ENCODE measurements around the gene DNALI1. TPM values are rescaled to one million over a fixed set of nuclear protein-coding genes. Genes with fewer than 3 reads are reported as not detected.

DNALI1 gene
- total RNA-seq, 1 experiment from 2014 or later, result 0.23 TPM

DNA sequence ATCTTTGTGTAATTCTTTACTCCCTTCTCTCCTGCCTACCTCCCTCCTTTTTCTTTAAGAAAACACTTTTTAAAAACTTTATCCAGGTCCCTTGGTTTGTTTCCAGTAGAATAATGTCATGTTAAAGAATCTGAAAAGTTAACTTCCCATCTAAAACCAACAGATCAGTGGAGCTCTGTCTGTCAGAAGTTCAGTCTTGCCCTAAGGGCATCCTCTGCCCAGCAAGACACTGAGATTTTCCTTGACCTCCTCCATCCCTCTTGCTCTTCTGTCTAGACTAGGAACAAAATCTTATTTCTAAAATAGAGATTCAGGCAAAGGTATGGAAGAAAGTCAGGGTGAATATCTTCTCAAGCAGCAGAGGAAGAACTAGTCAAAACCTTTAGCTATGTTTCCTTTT is 44.7 kb downstream of the DNALI1 start:
- no peak for DNase-seq (ENCODE audit: low spot score)

DNA sequence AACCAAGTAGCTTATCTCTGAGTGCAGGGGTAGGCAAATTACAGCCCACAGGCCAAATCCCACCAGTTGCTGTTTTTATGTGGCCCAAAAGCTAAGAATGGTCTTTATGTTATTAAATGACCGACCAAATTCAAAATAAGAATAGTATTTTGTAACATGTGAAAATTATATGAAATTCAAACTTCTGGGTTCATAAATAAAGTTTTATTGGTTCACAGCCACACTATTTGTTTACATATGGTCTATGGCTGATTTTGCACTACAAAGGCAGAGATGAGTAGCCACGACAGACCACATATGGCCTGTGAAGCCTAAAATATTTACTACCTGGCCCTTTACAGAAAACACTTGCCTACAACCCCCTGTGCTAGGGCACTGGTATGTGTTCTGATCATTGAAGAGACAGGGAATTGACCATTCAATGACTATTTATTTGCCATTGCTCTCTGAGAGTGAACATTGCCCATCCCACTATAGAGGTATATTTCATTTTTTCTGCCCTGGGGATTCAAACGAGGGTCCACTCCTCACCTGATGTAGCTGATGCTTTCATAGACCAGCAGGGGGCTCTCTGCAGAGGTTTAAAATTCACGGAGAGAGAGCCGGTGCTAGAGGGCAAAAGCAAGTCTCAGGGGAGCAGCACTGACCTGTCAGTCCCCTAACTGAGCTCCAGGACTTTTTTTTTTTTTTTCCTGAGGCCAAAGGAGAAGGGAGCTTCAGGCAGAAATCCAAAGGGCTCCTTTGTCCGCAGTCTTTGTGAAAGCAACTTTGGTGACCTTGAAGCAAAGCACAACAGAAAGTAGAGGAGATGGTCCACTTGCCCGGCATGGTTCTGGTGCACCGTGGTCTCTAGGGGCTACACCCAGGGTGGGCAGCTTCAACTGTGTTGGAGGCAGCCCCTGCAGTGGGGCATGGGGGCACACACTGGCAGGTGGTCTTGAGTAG is 46.3 kb downstream of the DNALI1 start:
- DNase-seq (ENCODE audit: low spot score), result peak; percentile 50

DNA sequence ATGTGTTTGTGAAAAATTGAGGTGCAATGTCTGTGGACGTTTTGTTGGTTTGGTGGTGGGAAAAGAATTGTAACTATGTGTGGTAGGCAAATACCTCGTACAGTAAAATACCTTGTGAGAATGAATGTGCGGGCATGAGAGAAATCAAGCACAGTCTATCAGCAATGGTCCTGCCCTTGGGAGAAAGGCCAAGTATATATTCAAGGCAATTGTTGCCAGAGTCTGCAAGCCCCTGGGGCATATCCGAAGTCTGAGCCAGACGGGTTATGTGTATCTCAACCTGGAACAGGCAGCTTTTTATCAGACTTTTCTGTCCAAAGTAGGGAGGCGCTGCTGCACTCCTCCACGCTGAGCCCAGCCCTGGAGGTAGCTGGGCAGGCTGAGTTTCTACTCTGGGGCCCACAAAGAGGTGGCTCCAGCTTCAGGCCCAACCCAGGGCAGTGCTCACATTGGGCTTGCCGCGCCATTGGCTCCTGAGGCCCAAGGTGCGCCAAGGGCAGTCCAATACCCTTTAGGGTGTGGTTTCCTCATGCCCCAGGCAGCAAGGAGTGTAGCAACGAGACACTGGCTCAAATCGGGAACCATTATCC is 48.4 kb downstream of the DNALI1 start:
- DNase-seq (ENCODE audit: low spot score), result no peak

DNA sequence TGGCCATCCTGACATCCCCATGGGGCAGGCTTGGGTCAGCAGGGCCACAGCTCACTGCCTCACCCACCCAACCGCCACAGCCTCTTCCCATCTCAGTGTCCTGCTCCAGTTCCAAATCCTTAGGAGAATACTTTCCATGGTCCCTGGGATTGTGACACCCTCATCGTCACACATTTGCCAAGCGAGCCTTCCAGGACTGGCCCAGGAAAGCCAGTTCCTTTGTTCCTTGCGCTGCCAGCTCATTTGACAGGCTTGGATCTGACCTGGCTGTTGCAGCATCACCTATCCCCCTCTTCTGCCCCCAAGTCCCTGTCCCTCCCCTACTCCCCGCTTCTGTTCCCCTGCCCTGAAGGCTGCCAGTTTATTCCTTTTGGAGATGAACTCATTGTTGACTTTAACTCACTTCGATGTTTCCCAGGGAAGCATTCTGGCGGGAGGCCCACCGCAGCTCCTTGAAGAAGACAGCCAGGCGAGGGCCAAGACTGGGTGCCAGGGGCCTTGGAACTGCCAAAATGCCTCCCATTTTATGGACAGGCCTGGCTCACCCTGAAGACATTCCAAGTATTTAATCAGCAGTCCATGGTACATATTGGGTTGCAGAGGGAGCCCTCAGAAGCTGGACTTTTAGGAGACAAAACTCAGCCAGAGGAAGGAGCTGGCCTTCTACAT is 49.2 kb downstream of the DNALI1 start:
- DNase-seq (ENCODE audit: low spot score), result no peak

DNA sequence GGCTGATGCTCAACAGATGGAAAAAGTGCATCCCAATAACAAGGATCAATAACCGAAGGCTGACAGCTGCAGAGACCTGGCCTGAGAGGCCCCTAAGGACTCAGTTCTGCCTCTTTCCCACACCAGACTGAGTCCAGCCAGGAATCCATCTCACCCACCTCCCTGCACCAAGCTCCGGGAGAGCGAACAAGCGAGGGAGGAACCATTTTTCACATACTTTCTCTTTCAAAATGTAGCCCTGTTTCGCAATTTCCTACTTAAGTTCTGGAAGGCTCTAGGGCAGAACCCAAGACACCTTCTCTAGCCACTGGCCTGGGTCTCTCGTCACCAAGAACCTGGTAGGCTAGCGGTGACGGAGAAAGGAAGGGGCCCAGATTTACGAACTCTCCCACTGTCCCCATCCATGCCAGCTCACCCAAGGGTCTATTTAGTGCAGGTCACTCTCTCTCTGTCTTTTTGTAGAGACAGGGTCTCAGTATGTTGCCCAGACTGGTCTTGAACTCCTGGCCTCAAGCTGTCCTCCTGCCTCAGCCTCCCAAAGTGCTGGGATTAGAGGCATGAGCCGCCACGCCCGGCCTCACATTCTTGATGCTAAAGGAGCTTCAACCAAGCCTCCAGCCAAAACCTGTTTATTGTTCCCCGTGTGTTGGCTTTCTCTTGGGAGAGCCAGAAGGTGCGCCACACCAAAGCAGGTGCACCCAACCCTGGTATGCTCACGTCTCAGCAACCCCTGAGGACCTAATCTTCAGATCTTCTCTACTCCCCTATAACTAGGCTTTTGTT is 49.9 kb downstream of the DNALI1 start:
- no peak for DNase-seq (ENCODE audit: low spot score)

DNA sequence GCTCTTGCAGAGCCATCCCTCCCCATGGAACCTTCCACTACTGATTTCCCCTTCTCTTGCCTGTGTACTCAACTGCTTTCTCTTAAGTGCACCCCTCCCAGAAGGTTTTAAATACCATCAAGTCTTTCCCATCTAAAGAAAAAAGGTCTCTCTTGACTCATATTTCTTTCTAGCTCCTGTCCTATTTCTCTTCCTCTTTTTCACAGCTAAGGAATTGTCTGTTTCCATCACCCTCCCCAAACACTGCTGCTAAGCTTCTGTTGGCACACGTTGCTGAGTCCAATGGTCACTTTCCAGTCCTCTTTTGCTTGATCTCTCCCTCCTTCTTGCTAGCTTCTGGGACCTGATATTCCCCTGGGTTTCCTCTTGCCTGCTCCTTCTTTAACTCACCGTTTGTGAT is 52.3 kb downstream of the DNALI1 start:
- no peak for DNase-seq (ENCODE audit: low spot score)

DNA sequence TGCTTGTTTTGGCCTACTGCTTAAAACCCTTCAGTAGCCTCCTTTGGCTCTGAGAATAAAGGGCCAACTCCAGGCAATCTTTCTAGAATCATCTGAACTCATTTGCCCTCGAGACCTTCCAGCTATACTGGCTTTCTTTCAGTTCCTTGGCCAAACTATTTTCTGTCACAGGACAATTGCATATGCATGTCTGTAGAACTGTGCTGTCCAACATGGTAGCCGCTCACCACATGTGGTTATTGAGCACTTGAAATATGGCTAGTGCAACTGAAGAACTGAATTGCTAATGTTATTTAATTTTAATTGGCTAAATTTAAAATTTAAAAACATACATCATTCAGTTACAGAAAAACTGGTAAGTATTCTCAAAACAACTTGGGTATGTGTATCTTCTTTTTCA is 53.3 kb downstream of the DNALI1 start:
- no peak for DNase-seq (ENCODE audit: low spot score)

DNA sequence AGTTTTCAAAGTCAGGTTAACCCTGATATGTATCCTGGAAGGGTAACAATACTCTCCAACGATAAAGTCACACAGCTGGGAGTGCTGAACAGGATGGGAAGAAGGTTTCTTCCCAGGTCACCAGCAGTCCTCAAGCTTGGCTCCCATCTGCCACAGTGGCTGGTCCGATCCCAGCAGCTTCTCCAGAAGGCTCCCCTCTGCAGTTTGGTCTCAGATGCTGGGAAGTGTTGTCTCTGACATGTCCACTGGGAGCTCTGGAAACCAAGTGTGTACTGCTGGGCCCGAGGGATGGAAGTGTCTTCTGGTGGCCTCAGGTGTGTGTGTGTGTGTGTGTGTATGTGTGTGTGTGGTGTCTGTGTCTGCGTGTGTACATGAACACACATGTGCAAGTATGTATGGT is 55.4 kb downstream of the DNALI1 start:
- no peak for DNase-seq (ENCODE audit: low spot score)

DNA sequence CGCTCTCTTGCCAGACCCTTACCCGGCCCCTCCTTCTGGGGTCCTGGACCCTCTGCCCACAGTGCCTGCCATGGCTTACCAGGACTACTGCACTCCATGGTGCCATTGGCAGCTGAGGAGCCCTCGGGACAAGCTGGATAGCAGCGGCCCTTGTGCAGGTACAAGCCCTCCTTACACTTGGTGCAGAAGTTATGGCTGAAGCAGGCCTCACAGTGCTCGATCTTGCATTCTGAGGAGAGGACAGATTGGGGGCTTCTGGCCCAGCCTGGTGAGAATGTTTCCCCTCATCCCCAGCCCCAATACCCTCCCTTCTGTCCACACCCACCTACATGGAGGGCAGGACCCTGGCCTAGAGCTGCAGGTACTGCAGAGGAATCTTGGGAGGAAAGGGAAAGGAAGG is 57.4 kb downstream of the DNALI1 start:
- DNase-seq (ENCODE audit: low spot score), result no peak

DNA sequence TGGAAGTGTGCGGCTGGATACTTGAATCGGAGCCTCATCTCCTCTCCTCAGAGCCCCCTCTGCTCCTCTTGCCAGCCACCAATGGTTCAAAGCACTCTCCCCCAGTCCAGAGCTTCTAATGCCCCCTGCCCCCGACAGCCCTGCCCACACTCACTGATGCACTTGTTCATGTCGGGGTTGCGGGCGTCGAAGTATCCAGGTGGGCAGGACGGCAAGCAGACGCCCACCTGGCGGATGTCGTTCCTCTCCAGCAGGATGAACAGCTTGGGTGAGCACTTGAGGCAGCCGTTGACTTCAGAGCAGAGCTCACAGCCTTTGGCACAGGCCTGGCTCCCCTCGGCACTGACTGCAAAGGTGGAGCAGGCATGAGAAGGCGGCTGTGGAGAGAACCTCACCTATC is 59.6 kb downstream of the DNALI1 start:
- no peak for DNase-seq (ENCODE audit: low spot score)

Small RNAs within 50 kb of the gene (small RNA-seq; reads per million reads assigned to genes)
- gene AL034379.1, result not detected

Other genes starting within 250 kb of the DNALI1 start
- 99.3 and 105 TPM in 2 replicates for gene ZC3H12A, start 82.4 kb upstream of the DNALI1 start, total RNA-seq (2014; rRNA removed; shearing (Covaris generic))
- 23.5 and 52.8 TPM in 2 replicates for gene MEAF6, start 42.2 kb upstream of the DNALI1 start, total RNA-seq (2014; rRNA removed; shearing (Covaris generic))
- 15.9 and 23.9 TPM in 2 replicates for gene SNIP1, start 2.6 kb upstream of the DNALI1 start, total RNA-seq (2014; rRNA removed; shearing (Covaris generic))
- gene GNL2, start 39.0 kb downstream of the DNALI1 start, total RNA-seq (2014; rRNA removed; shearing (Covaris generic)), result 66.1 and 77.5 TPM in 2 replicates
- gene RSPO1, start 78.0 kb downstream of the DNALI1 start, total RNA-seq (2014; rRNA removed; shearing (Covaris generic)), result not detected in 2 replicates
- 17.1 and 19.0 TPM in 2 replicates for gene CDCA8, start 135.6 kb downstream of the DNALI1 start, total RNA-seq (2014; rRNA removed; shearing (Covaris generic))
- gene EPHA10, start 208.2 kb downstream of the DNALI1 start, total RNA-seq (2014; rRNA removed; shearing (Covaris generic)), result 1.8 and 2.2 TPM in 2 replicates
- gene MANEAL, start 236.9 kb downstream of the DNALI1 start, total RNA-seq (2014; rRNA removed; shearing (Covaris generic)), result 35.2 and 39.6 TPM in 2 replicates